GM23338 (cell line): ENCODE results near the gene GRIK2. TPM values are rescaled to one million over a fixed set of nuclear protein-coding genes. Genes with fewer than 3 reads are reported as not detected.

Experiments
- ATAC-seq: fragments of 200-7000 bp; cut with Tn5 transposase; 3 replicates; pipeline ENCODE4 v1.9.1; 2020
- DNase-seq: peaks from one replicate; pipeline ENCODE4 v3.0.0-alpha.2; 2015; ENCODE audit warnings: low spot score
- H2AFZ ChIP-seq: fragments of 200-600 bp; sonication (generic); 2 replicates; pipeline ENCODE4 v1.8.0; 2016; ENCODE audit warnings: antibody characterized with exemption, mild to moderate bottlenecking, moderate library complexity
- H3F3A ChIP-seq: fragments of 200-600 bp; sonication (generic); replicated peaks from 2 replicates; pipeline ENCODE4 v1.8.0; 2017; ENCODE audit warnings: antibody characterized with exemption, mixed run types, low read depth
- H3K27ac ChIP-seq: fragments of 200-600 bp; sonication (generic); 2 replicates; pipeline ENCODE4 v1.6.1; 2016; ENCODE audit warnings: low read depth
- H3K27me3 ChIP-seq: fragments of 200-600 bp; sonication (generic); 2 replicates; pipeline ENCODE4 v1.8.0; 2016; ENCODE audit warnings: mild to moderate bottlenecking, mixed run types, moderate library complexity; ENCODE audit not compliant: insufficient read depth
- H3K36me3 ChIP-seq: fragments of 200-600 bp; sonication (generic); 2 replicates; pipeline ENCODE4 v1.8.0; 2016; ENCODE audit warnings: mild to moderate bottlenecking; ENCODE audit not compliant: insufficient read depth
- H3K4me1 ChIP-seq: fragments of 200-600 bp; sonication (generic); 2 replicates; pipeline ENCODE4 v1.8.0; 2016; ENCODE audit warnings: mild to moderate bottlenecking, moderate library complexity; ENCODE audit not compliant: insufficient read depth
- H3K4me2 ChIP-seq: fragments of 200-600 bp; sonication (generic); 2 replicates; pipeline ENCODE4 v1.7.1; 2017; ENCODE audit warnings: mixed run types
- H3K4me3 ChIP-seq: fragments of 200-600 bp; sonication (generic); 2 replicates; pipeline ENCODE4 v1.6.1; 2016; ENCODE audit warnings: mixed run types
- H3K79me2 ChIP-seq: fragments of 200-600 bp; sonication (generic); replicated peaks from 2 replicates; pipeline ENCODE4 v1.8.0; 2017; ENCODE audit warnings: mild to moderate bottlenecking; ENCODE audit not compliant: insufficient read depth
- H3K9me2 ChIP-seq: fragments of 200-600 bp; sonication (generic); 2 replicates; pipeline ENCODE4 v1.8.0; 2017; ENCODE audit not compliant: insufficient read depth
- H4K20me1 ChIP-seq: fragments of 200-600 bp; sonication (generic); replicated peaks from 2 replicates; pipeline ENCODE4 v1.8.0; 2017; ENCODE audit warnings: mild to moderate bottlenecking; ENCODE audit not compliant: insufficient read depth
- H3K27ac Mint-ChIP-seq: 2 replicates; pipeline ENCODE4 v1.8.0; 2020; ENCODE audit warnings: inconsistent platforms, mild to moderate bottlenecking, moderate library complexity, mixed read lengths
- H3K27me3 Mint-ChIP-seq: 3 replicates; pipeline ENCODE4 v1.8.0; 2022; ENCODE audit warnings: low read depth, mild to moderate bottlenecking, moderate library complexity, mixed read lengths, inconsistent platforms; ENCODE audit not compliant: insufficient read depth, poor library complexity
- H3K36me3 Mint-ChIP-seq: 3 replicates; pipeline ENCODE4 v1.8.0; 2021; ENCODE audit warnings: low read depth, mild to moderate bottlenecking, inconsistent platforms, moderate library complexity, mixed read lengths
- H3K4me1 Mint-ChIP-seq: 3 replicates; pipeline ENCODE4 v1.8.0; 2020; ENCODE audit warnings: mild to moderate bottlenecking, inconsistent platforms, mixed read lengths
- H3K4me3 Mint-ChIP-seq: 3 replicates; pipeline ENCODE4 v1.8.0; 2021; ENCODE audit warnings: moderate library complexity, mild to moderate bottlenecking, inconsistent platforms, mixed read lengths
- H3K9me3 Mint-ChIP-seq: 3 replicates; pipeline ENCODE4 v1.8.0; 2020; ENCODE audit warnings: moderate library complexity, mild to moderate bottlenecking, inconsistent platforms, mixed read lengths
- CREB1 ChIP-seq: fragments of 250-450 bp; sonication (Bioruptor Pico); IDR thresholded peaks from 2 replicates; pipeline ENCODE4 v1.5.0; 2020; ENCODE audit warnings: low read depth, mild to moderate bottlenecking, moderate library complexity
- CTCF ChIP-seq, 2 experiments: fragments of 200-600 bp in 1 of 2; sonication (generic) in 1 of 2; conservative IDR thresholded peaks; 2 replicates each; pipeline versions ENCODE4 v1.5.1 to v1.6.1; 2016 to 2017; ENCODE audit warnings: antibody characterized with exemption in 2 of 2, low read depth in 2 of 2, mild to moderate bottlenecking in 2 of 2, moderate library complexity in 1 of 2
- JUNB ChIP-seq: IDR thresholded peaks from one replicate; pipeline ENCODE4 v1.6.1; 2016; ENCODE audit warnings: antibody characterized with exemption; ENCODE audit not compliant: unreplicated experiment
- NANOG ChIP-seq: IDR thresholded peaks from 2 replicates; pipeline ENCODE4 v1.6.1; 2016; ENCODE audit warnings: antibody characterized with exemption, borderline replicate concordance
- POLR2AphosphoS5 ChIP-seq: IDR thresholded peaks from 2 replicates; pipeline ENCODE4 v1.6.1; 2016; ENCODE audit warnings: antibody characterized with exemption, low read depth
- STAT1 ChIP-seq: IDR thresholded peaks from one replicate; pipeline ENCODE4 v1.6.1; 2016; ENCODE audit warnings: antibody characterized with exemption; ENCODE audit not compliant: unreplicated experiment
- ZNF114 ChIP-seq: fragments of 250-450 bp; sonication (Bioruptor Pico); IDR thresholded peaks from 2 replicates; pipeline ENCODE4 v1.5.0; 2020; ENCODE audit warnings: mild to moderate bottlenecking, moderate library complexity
- ZNF462 ChIP-seq: fragments of 250-450 bp; sonication (Bioruptor Pico); IDR thresholded peaks from 2 replicates; pipeline ENCODE4 v1.5.0; 2020; ENCODE audit warnings: mild to moderate bottlenecking, moderate library complexity
- polyA plus RNA-seq: library from polyadenylated mRNA; unstranded; fragments of >200 nt; fragmentation: Nextera tagmentation; extraction: Ambion mirVana; gene quantifications from 2 replicates; pipeline ENCODE4 v1.2.1, GENCODE V29; 2016
- total RNA-seq: library from RNA; depleted of rRNA; stranded (reverse); fragments of >200 nt; shearing (Covaris generic); gene quantifications from 2 replicates; pipeline ENCODE4 v1.2.3, GENCODE V29; 2014

Gene GRIK2
- total and polyA plus RNA-seq, 2 experiments from 2014 or later, result 0.73 to 3.0 TPM

DNA sequence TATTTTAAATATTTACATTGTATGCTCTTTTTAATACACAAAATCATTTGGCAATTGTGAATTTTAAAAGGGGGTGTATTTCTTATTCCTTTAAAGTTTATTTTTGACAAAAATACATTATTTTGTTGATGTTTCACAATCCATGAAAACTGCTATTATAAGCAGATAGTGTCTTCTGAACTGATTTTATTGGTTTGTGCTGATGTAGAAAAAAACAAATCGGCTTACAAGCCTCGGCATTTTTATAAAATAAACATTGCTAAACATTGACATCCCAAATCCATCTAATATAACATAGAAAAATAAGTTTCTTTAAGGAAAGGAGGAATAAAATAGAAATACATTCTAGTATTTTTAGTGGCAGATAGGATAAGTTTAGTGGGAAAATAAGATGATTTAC is 634.7 kb downstream of the GRIK2 start (continued):
- TF ChIP-seq ZNF462 (CRISPR knock-in tag), result no peak
- no peak for TF ChIP-seq ZNF114 (CRISPR knock-in tag)
- TF ChIP-seq NANOG, result no peak
- no peak for TF ChIP-seq POLR2AphosphoS5
- TF ChIP-seq CREB1 (CRISPR knock-in tag), result no peak
- no peak for TF ChIP-seq CTCF (conservative IDR thresholded peaks at IDR 0.05; ENCODE audit: low read depth in 2 of 2)

- no peak overlapping the region for H2AFZ ChIP-seq
- Mint-ChIP-seq H3K9me3 (no peaks in the 10 kb centered on the region; the same call in 2 of the 3 replicates), H3K36me3 (no peaks in the 10 kb centered on the region), H3K27ac (peak overlapping the region; percentile 26; the same call in 1 of the 2 replicates), H3K4me3 (no peak overlapping the region), H3K27me3 (peaks cover 4% of the 10 kb centered on the region), H3K4me1 (peaks cover 14% of the 10 kb centered on the region; the same call in 2 of the 3 replicates)
- no peaks in the 10 kb centered on the region for H3K79me2 ChIP-seq
- H3K36me3 ChIP-seq, result no peaks in the 10 kb centered on the region
- no peaks in the 10 kb centered on the region for H3K9me2 ChIP-seq
- H3F3A ChIP-seq, result no peaks in the 10 kb centered on the region
- no peak for DNase-seq
- H3K27ac ChIP-seq, result no peak overlapping the region
- no peak overlapping the region for H3K4me3 ChIP-seq
- no peak for ATAC-seq
- peaks cover 7% of the 10 kb centered on the region; the same call in 1 of the 2 replicates for H3K4me1 ChIP-seq
- no peaks in the 10 kb centered on the region for H4K20me1 ChIP-seq
- no peaks in the 10 kb centered on the region for H3K27me3 ChIP-seq
- H3K4me2 ChIP-seq, result no peak overlapping the region
- TF ChIP-seq NANOG, result no peak
- no peak for TF ChIP-seq JUNB
- no peak for TF ChIP-seq CREB1 (CRISPR knock-in tag)
- no peak for TF ChIP-seq CTCF (conservative IDR thresholded peaks at IDR 0.05; ENCODE audit: low read depth in 2 of 2)
- TF ChIP-seq STAT1, result no peak
Observed at GRCh38 chr6:102038964-102039363, 645.5 kb downstream of the GRIK2 start.
